IPS DF 4.7 (cell line): Measurements from ENCODE around the gene S1PR2.

Experiments
- DNase-seq: peaks from one replicate; pipeline ENCODE4 v3.0.0-alpha.2; 2013; ENCODE audit warnings: low spot score; ENCODE audit errors: extremely low read depth

S1PR2 gene

GRCh38 chr19:10230861-10231611, at the start of gene S1PR2:
Gene S1PR2 (minus strand): TSS chr19:10231331. CDS start chr19:10224905, 6,426 bp downstream.
- no peak for DNase-seq

GRCh38 chr19:10279737-10280442, 48.8 kb upstream of the S1PR2 start:
- no peak for DNase-seq

GRCh38 chr19:10278935-10279334, 47.8 kb upstream of the S1PR2 start:
- DNase-seq = no peak

GRCh38 chr19:10277795-10278589, 46.9 kb upstream of the S1PR2 start:
- no peak for DNase-seq

GRCh38 chr19:10274589-10274988, 43.5 kb upstream of the S1PR2 start:
- DNase-seq = no peak

GRCh38 chr19:10271543-10272086, 40.5 kb upstream of the S1PR2 start:
- DNase-seq = no peak

- no peak for DNase-seq
Observed at GRCh38 chr19:10270616-10271394, 39.7 kb upstream of the S1PR2 start, which contains the start of gene ICAM1. Gene ICAM1 (plus strand): TSS chr19:10271120. CDS start chr19:10271160, 40 bp downstream.

GRCh38 chr19:10270180-10270615, 39.1 kb upstream of the S1PR2 start:
- DNase-seq = no peak

GRCh38 chr19:10269333-10270179, 38.4 kb upstream of the S1PR2 start:
- DNase-seq = no peak

GRCh38 chr19:10268071-10268470, 36.9 kb upstream of the S1PR2 start:
- DNase-seq = no peak

GRCh38 chr19:10266706-10267105, 35.6 kb upstream of the S1PR2 start:
- no peak for DNase-seq

GRCh38 chr19:10262771-10263170, 31.6 kb upstream of the S1PR2 start:
- DNase-seq = no peak

- no peak for DNase-seq
Observed at GRCh38 chr19:10260141-10260584, 29.0 kb upstream of the S1PR2 start.

GRCh38 chr19:10259162-10259905, 28.2 kb upstream of the S1PR2 start:
- peak; percentile 87 for DNase-seq

GRCh38 chr19:10258080-10258710, 27.1 kb upstream of the S1PR2 start:
- no peak for DNase-seq

GRCh38 chr19:10256970-10257615, 26.0 kb upstream of the S1PR2 start:
- DNase-seq = no peak

GRCh38 chr19:10256551-10256950, 25.4 kb upstream of the S1PR2 start:
- DNase-seq = no peak

- DNase-seq = no peak
Observed at GRCh38 chr19:10255358-10255757, 24.2 kb upstream of the S1PR2 start.
